ENCODE data around the gene HOOK2.
"Not testable (repeated sequence)": the region's sequence is repeated elsewhere in the genome, so short reads cannot be mapped to it uniquely, and the experiment has no call there.

DNA sequence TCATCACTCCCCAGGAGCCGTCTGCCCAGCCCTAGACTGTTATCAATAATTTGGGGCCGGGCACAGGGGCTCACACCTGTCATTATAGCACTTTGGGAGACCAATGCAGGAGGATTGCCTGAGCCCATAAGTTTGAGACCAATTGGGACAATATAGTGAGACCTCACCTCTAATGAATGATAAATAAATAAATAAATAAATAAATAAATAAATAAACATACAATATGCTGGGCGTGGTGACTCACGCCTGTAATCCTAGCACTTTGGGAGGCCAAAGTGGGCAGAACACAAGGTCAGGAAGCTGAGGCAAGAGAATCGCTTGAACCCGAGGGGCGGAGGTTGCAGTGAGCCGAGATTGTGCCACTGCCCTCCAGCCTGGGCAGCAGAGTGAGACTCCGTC, 62.0 kb downstream of the HOOK2 start:
- TF ChIP-seq, protein P1, sequence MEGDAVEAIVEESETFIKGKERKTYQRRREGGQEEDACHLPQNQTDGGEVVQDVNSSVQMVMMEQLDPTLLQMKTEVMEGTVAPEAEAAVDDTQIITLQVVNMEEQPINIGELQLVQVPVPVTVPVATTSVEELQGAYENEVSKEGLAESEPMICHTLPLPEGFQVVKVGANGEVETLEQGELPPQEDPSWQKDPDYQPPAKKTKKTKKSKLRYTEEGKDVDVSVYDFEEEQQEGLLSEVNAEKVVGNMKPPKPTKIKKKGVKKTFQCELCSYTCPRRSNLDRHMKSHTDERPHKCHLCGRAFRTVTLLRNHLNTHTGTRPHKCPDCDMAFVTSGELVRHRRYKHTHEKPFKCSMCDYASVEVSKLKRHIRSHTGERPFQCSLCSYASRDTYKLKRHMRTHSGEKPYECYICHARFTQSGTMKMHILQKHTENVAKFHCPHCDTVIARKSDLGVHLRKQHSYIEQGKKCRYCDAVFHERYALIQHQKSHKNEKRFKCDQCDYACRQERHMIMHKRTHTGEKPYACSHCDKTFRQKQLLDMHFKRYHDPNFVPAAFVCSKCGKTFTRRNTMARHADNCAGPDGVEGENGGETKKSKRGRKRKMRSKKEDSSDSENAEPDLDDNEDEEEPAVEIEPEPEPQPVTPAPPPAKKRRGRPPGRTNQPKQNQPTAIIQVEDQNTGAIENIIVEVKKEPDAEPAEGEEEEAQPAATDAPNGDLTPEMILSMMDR (IDR thresholded peaks at IDR 0.05; ENCODE audit: poor library complexity), result not testable (repeated sequence)
- TF ChIP-seq EZH2 (IDR thresholded peaks at IDR 0.05; ENCODE audit: borderline replicate concordance); EZH2phosphoT487 (IDR thresholded peaks at IDR 0.05; ENCODE audit: low read depth, severe bottlenecking, unreplicated experiment): not testable (repeated sequence)
